Activated CD8-positive, alpha-beta memory T cell treated with anti-CD3 and anti-CD28 coated beads, Interleukin-2, amount 50 U/mL, for 48 hours (primary cell): ENCODE measurements around the gene FAM120A.

Experiments used
- DNase-seq: peaks from one replicate; pipeline ENCODE4 v3.0.0-alpha.2; 2020

Gene FAM120A

DNA sequence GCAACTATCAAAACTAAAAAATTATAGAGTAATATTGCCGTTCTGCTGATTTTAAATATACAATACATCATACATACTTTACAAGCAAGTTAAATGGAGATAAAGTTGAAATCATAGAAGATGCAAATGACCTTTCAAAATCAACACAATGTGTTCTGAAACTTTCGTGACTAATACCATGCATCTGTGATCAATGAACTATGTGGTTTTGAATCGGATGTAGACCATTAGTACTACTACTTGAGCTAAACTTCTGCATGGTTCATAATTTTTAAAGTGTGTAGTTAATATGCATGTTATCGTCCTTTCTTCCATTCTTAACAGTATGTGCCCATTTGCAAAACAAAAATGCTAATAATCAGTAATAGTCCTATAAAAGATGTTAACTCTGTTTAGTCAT lies 113.6 kb downstream of the FAM120A start:
- DNase-seq, result no peak

DNA sequence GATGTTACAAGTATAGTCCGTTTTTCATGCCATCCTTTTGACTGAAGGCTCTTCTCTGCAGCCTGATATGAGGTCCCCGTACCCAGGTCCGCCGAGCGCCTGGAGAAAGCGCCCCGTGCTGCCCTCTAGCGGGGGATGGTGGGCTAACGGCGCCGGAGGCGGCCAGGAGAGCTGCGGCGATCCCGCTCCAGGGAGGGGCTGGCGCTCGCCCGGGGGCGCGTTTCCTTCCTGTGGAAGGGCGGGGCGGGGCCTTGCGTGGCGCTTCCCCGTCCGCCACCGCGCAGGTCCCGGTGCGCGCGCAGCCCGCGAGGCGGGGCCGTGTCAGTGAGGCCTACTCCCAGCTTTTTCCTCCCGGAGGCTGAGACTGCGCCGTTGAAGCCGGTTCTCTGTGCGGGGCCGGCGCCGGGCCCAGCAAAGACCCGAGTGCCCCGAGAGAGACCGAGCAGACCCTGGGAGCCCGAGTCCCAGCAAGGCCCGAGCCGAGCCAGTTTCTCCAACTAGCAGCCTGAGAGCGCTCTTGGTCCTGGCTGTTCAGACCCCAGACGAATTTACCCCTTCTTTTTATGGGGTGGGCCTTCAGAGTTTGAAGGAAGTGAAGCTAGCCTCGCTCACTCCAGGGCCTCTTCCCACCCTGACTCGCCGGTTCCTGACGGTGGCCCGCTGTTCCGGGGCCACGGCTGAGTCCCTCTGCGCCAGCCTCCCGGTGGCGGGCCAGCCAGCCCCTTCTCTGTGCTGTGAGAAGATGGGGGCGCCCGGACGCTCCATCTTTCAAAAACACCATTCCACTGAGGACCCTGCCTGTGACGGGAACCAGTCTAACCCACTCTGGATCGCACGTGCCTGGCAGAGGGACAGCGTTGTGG lies 115.2 kb downstream of the FAM120A start:
- peak; percentile 100 for DNase-seq

DNA sequence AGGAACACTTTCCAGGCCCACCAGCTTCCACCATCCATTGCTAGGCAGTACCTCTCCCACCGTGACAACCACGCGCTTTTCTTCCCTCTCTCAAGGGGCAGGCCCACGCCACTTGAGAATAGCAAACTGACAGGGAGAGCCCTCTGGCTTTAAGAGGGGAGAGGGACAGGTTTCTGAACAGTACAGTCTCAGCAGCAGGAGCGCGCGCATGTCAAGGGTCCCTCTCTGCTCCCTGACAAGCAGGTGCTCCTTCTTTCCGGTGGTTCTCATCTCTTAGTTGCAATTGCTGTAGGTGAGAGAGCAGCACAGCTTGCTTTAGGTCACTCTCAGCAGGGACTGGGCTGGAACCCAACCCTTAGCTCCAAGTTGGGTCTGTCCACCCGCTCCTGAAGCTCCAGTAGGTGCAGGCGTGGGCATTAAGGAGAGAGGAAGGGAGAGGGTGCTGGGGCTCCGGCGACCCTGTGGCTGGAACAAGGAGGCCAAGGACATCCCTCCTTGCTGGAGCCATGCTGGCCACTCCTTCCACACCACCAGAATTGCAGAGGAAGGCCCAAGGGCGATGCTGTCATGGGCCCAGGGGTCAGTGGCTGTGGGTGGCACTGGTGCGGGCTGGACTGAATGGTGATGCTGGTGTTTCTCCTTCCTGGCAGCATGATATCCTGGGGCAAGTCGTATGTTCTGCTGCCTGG lies 115.9 kb downstream of the FAM120A start:
- no peak for DNase-seq

DNA sequence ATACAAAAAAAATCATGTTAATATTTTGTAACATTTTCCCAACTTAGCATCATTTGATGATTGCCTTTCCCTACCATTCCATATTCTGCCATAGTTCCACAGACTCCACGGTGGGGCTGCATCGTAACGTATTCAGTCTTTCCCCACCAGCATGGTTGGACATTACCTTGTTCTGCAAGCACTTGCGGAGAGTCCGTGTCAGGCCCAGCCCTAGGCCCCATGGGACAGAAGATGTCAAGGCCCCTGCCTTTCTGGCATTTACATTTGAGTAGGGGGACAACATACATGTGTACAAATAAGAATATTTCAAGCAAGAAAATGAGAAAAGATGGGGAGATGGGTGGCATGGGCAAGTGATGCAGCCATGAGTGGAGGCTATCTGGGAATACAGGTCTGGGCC lies 116.7 kb downstream of the FAM120A start:
- peak; percentile 46 for DNase-seq

DNA sequence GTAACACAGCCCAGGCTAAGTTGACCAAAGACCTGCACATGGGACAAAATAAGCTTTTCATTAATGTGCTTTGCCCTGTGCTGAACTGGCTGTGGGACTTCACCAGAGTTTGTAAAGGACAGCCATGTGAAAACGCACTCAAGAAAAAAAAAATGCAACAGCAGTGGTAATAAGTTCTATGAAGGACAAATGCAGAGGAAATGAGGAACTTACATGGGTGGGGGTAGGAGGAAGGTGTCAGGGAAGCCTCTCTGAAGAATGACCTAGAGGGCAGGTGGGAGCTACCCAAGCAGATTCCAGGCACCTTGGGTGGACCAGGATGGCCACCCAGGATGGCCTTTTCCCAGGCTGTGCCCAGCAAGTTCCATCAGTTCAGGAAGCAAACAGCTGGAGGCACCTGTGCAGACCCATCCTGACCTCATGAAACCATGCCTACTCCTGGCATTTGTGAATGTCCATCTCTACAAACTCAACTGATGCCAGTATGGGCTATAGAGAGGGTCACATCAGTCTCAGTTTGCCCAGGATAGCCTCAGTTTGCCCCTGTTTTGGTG lies 118.2 kb downstream of the FAM120A start:
- DNase-seq, result peak; percentile 23

DNA sequence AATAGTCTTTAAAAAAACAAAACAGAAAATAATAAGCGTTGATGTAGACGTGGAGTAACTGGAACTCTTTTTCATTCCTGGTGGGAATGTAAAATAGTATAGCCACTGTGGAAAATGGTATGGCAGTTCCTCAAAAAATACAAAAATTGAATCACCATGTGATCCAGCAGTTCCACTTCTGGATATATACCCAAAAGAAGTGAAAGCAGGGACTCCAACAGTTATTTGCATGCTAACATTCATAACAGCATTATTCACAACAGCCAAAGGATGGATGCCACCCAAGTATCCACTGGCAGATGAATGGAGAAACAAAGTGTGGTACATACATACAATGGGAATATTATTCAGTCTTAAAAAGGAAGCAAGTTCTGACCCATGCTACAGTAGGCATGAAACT lies 120.7 kb downstream of the FAM120A start:
- DNase-seq, result no peak

DNA sequence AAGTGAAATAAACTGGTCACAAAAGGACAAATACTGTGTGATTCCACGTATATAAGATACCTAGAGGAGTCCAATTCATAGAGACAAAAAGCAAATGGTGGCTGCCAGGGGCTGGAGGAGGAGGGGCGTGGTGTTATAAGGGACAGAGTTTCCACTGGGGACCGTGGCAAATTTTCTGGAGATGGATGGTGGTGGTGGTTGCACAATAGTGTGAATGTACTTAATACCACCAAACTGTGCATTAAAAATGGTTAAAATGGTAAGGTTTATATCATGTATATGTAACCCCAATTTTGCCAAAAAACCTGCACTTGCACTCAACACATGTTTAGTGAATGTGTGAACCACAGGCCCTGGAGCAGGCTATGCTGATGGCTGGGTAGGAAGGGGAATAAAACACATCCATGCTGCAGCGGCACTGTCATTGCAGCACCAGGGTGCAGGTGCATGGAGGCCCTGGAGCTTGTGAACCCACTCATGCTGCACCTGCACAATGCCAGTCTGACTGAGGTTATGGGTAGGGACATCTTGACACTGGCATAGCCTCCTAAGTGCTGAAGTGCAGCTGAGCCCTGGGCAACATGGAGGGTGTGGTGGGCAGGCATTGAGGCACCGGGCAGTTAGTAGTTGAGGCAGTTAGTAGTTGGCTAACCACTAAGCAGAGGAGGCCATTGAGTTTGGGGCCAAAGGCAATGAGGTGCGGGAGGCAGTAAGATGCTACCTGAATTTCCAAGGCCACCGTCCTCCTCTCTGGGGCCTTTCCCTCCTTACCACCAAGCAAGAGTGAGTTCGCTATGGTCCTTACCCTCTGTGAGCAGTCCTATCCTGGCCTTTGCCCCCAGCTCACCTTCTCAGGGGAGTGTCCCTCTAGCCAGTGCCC lies 121.4 kb downstream of the FAM120A start:
- peak; percentile 42 for DNase-seq

DNA sequence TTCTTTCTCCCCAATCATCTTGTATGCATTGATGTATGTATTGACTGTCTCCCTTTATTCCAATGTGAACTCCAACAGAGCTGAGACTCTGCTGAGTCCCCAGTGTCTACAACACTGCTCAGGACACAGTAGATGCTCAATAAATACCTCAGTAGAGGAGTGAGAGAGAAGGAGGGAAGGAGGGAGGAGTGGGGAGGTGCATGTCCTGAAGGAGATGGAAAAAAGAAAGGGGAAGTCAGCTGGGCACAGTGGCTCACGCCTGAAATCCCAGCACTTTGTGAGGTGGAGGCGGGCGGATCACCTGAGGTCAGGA lies 122.0 kb downstream of the FAM120A start:
- no peak for DNase-seq

DNA sequence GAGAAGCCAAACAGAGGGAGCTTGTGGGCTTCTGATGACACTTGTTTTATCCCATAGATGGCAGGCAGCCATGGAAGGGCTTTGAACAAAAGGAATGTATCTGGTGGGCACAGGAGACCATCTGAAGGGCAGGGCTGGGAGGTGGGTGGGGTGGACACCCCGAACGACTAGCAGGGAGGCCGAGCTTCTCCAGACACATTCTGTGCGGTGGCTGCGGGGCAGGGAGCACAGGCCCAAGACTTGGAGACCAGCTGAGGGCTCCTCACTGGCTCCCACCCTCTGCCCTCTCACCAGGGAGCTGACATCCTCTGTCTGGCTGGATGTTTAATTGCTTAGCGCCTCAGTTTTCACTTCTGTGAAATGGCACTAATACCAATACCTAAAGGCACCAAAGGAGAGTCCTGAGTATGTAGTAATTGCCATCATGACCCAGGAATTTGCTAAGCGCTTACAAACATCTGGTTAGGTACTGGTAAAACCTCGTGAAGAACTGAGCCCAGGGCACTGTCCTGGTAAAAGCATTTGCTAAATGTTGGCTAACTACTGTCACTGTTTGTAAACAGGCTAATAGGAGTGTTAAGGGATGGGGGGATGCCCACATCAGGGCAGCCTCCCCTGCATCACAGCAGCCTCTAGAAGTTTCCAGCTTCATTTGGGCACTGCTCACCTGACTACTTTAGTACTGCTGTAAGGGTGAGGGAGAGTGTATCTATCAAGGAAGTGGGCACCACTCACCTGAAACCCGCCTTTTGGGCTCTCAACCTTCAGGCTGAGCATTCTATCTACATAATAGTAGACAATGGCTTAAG lies 122.8 kb downstream of the FAM120A start:
- DNase-seq, result peak; percentile 49

DNA sequence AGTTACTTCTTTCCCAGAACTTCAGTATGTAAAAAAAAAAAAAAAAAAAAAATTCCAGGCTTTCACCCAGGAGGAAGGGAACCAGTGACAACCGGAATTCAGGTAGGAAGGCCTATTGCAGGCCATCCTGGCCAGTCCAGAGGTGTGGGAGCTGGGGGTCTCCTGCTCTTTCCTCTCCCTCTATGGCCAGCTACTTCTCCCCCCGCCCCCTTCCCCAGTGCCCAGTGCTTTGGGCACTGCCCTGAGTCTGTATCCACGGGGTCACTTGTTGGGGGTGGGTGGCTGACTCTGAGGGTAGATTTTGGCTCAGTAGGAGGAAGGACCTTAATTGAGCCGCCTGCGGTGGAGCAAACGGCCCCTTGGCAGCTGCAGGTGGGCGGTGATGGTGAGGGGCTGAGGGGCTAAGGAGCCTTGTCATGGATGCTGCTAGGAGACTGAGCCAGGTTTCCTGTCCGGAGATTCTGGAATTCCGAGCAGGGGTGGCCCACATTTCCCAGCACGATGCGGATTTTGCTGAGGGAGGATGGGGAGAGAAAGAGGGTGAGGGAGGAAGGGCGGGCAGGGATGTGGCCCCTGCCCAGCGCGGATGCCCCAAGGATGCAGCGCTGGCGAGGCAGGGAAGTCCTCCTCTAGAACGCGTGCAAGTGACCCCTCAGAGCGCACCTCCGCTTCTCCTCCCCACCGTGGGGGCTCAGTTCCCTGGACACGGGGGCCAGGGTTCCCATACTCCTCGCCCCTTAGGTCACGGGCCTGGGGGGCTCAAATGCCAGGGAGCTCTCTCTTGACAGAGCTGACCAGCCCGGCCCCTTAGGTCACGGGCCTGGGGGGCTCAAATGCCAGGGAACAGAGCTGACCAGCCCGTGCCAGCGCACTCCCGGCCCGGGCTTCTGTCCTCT lies 123.7 kb downstream of the FAM120A start:
- peak; percentile 50 for DNase-seq

DNA sequence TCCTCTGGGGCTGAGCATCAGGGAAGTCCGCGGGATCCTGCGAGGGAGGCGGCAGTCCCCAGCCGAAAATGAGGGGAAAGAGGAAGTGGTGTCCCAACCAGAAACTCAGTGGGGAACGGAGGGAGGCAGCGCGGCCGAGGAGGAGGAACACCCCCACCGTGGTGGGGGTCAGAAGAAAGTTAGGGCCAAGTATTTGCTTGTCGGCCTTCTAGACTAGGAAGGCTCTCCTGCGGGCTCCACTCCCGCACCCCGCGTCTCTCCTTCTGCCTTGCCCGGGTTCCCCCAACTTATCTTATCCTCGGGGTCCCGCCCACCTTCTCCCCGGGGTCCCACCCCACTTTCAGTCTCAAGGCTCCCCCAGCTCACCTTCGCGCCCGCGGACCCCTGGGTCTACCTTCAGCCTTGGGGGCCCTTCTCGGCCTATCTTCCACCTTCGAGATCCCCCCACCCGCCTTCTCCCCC lies 124.3 kb downstream of the FAM120A start:
- DNase-seq, result peak; percentile 81

DNA sequence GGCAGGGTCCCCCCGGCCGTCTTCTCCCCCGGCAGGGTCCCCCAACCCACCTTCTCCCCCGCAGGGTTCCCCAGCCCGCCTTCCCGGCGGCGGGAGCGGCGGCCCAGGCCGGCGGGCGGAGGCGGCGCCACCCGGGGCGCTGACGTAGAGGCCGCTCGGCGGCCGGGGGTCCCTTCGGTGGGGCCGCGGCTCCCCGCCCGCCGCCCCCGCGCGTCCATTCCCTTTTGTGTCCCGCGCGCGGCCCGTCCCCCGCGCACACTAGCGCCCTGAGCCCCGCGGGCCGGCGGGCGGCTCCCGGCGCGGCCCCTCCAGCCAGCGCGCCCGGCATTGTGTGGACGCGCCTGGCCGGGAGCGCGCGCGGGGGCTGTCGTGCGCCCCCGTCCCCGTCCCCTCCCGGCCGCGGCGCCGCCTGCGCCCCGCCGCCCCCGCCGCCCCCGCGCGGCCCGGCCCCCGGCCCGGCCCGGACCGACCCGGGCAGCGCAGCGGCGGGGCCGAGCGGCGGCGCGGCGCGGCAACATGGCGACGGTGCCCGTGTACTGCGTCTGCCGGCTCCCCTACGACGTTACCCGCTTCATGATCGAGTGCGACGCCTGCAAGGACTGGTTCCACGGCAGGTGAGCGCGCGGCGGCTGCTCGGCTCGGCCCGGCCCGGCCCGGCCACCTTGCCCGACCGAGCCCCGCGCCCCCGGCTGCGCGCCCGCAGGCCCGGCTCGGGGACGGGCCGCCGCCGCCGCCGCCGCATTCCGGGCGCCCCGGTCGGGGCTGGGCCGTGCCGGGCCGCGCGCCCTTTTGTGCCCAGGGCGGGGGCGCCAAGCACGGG lies 125.0 kb downstream of the FAM120A start, which contains the start of gene PHF2:
Gene PHF2, plus strand, starts transcription at position 327 of the 820 bp plus-strand sequence. Its CDS starts 190 bp downstream, at position 517.
- peak; percentile 71 for DNase-seq

DNA sequence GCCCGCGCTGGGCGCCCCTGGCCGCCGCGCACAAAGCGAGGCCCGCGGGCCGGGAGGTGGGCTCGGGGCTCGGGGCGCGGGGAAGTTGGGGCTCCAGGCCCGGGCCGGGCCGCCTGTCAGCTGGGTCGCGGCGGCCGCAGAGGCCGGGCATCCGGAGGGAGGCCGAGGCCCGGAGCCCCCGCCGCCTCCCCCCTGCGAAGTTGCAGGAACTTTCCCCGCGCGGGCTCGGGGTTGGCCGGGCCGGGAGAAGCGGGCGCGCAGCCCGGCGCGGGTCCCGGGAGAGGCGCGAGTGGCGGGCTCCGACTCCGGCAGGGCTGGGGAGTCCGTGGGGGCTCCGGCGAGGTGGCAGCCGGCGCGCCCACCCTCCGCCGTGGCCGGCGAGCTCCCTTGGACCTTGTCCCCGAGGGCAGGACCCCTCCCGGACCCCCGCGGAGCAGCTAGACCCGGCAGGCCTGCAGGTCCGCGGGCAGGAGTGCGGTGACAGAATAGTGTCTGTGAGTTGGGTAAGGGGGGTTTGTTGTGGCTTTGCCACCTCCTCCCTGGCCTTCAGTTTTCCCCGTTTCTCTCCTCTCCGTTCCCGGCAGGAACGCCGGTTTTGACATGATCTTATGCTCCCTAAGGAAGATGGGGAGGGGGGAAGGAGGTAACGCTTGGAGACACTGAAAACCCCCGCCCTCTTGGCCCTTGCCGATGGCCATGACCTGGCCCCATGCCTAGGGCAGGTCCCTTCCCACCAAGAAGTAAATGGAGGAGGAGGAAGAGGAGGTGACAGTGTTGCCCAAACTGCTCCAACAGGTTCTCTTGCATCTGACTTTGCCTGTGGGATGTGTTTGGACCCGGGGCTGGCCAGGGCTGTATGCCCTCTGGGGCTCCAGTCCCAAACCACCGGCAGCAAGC lies 125.8 kb downstream of the FAM120A start:
- peak; percentile 69 for DNase-seq

DNA sequence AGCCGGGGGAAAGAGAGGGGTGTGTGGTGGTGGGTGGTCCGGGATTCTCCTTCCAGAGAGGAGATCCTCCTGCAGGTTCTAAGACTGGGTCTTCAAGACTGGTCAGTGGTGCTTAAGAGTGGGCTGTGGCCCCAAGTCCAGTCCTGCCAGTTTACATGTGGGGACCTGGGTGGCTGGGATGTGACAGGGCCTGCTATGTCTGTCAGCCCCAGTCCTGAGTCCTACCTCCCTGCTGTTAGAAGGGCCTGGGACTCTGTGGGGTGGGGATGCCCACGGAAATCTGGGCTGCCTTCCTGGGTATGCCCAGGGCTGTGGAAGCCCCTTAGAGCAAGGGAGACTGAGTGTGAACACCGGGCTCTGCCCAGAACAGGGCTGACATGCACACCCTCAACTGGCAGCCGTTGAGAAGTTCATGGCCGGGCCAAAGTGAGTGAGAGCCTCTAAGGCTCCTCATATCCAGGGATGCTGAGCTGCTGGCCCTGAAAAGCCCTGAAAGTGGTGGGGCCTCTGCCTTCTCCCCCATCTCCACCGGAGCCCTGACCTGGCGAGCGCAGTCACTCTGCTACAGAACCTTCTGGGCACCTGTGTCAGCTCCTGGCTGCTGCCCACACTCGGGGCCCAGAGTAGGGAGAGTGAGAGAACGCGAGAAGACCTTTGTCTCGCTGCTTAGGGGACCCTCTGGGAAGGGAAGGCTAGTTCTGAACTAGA lies 126.6 kb downstream of the FAM120A start:
- peak; percentile 54 for DNase-seq

DNA sequence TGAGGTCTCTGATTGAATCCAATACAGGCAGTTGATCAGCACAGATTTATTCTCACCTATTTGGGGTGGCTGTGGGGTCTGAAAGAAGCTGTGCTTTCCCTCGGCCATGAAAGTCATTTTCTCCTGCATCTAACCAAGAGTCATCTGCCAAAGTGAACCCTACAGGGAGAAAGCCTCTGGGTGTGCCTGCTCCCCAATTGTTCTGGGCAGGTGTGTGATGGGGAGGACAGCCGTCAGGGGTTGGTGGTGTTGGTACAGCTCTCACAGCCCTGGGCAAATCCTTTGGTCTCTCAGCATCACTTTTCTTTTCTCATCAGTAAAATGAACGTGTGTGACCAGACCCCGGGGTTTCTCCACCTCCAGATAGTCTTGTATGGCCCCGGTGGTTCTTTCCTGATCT lies 127.4 kb downstream of the FAM120A start:
- DNase-seq, result peak; percentile 32

DNA sequence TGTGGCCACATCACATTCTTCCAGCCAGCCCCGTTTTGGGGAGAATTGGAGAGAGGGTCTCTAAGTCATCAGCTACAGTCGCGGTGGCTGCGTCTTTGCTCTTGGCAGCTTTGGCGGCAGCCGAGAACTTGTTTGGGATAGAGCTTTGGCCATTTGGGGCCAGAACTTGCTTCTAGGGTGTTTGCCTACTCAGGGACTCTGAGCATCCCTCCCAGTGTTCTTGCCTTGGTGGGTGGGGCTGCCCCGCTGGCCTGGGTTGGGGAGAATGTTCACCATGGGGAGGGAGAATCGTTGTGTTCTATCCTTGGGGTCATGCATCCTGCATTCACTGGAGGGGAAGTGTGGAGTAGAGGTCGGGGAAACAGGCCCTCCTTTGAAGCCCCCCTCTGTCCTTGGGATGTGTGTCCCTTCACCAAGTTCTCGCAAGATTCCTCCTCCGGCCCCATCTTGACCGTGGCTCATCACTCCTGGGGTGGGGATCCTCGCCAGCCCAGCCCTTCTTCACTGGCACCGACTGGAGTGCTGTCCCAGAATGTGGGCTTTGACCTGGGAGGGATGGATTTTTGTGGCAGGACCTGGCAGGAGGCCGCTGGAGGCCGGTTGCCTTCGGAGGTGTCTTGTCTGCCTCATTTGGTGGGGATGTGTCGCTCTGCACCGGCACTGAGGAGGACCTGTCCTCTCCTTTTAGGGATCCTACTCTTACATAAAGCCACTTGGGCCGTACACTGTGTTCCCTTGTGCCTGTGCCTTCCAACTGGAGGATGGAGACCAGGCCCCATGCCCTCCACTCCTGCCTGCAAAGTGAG lies 128.4 kb downstream of the FAM120A start:
- peak; percentile 46 for DNase-seq

DNA sequence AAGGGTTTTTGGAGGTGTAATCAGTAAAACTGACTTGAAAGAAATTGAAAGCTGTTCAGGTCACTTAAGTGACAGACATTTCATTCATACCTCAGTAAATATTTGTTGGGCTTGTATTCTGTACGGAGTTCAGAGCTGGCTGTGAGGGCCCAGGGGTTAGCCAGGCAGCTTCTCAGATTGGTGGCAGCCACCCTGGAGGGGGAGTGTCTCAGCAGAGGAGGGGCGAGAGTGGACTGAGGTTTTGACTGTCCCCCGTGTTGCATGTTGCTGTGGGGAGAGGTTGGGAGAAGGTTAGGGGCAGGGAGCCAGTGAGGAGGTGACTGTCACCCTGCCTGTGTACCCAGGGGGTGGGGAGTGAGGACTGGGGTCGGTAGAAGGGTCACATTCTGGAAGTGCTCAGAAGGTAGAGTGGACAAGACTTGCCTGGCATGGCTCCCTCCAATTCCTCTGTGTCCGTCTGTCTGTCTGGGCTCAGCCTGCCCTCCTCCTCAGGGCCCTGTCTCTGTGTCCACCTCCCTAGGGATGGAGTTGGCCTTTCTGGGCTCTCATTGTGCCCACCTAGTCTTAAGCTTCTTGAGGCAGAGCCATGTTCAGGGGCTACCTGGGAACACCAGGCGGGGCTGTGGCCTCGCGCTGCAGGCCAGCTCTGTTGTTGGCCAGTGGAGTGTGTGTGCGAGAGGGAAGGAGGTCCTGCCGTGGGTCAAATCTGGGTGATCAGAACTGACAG lies 129.3 kb downstream of the FAM120A start:
- peak; percentile 42 for DNase-seq
